PC-9 (cell line): Measurements from ENCODE around the gene ZNF569.

Experiments
- CTCF ChIP-seq: fragments of 200-600 bp; sonication (generic); conservative IDR thresholded peaks from 2 replicates; pipeline ENCODE4 v1.6.1; 2017; ENCODE audit warnings: mixed run types, antibody characterized with exemption, mild to moderate bottlenecking, moderate library complexity
- EZH2 ChIP-seq: fragments of 200-600 bp; sonication (generic); IDR thresholded peaks from 2 replicates; pipeline ENCODE4 v1.8.0; 2017; ENCODE audit warnings: antibody characterized with exemption, low read depth

DNA sequence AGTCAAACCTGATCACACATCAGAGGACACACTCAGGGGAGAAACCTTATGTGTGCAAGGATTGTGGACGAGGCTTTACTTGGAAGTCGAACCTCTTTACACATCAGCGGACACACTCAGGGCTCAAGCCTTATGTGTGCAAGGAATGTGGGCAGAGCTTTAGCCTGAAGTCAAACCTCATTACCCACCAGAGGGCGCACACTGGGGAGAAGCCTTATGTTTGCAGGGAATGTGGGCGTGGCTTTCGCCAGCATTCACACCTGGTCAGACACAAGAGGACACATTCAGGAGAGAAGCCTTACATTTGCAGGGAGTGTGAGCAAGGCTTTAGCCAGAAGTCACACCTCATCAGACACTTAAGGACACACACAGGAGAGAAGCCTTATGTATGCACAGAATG lies 104.5 kb downstream of the ZNF569 start:
- TF ChIP-seq CTCF, result peak; percentile 32; the same call in 1 of the 2 replicates
- TF ChIP-seq EZH2, result no peak
